Breast epithelium (tissue), 3 donors: Measurements from ENCODE around the gene ID1.

ENCODE experiments used
- CTCF ChIP-seq, 3 donors: fragments of 450-650 bp; IDR thresholded peaks; one replicate each; pipeline ENCODE4 v1.5.1; 2016 to 2017; ENCODE audit warnings: antibody characterized with exemption in 3 of 3, mild to moderate bottlenecking in 3 of 3, moderate library complexity in 3 of 3
- POLR2A ChIP-seq: fragments of 450-650 bp; IDR thresholded peaks from one replicate; pipeline ENCODE4 v1.6.1; 2016; ENCODE audit warnings: antibody characterized with exemption, mild to moderate bottlenecking, moderate library complexity

- TF ChIP-seq POLR2A (no peak), CTCF (IDR thresholded peaks at IDR 0.05) (no peak)
These were observed 33.7 kb downstream of the ID1 start for GRCh38 chr20:31638816-31639215.
